ENCODE results near the gene NECAB2.

Gene NECAB2

GRCh38 chr16:83952940-83953795 is 14.9 kb upstream of the NECAB2 start, which contains the start of gene OSGIN1:
Gene OSGIN1 (plus strand): TSS chr16:83953240. CDS start chr16:83957672, 4,432 bp downstream.
- peak; percentile 82 for DNase-seq (ENCODE audit: low spot score)
- Mint-ChIP-seq H3K9me3 (no peaks in the 10 kb centered on the region), H3K4me3 (peak within 1 kb of the TSS; percentile 83), H3K27me3 (ENCODE audit: low read depth) (peaks cover 10% of the 10 kb centered on the region), H3K36me3 (ENCODE audit: low read depth) (no peaks in the 10 kb centered on the region), H3K27ac (peak within 1 kb of the TSS; percentile 67), H3K4me1 (ENCODE audit: low read depth) (peaks cover 15% of the 10 kb centered on the region)

GRCh38 chr16:83953796-83954576 is 14.1 kb upstream of the NECAB2 start:
- H3K4me1 Mint-ChIP-seq (ENCODE audit: low read depth) = peaks cover 15% of the 10 kb centered on the region
- peak overlapping the region; percentile 83 for H3K4me3 Mint-ChIP-seq
- H3K9me3 Mint-ChIP-seq = no peaks in the 10 kb centered on the region
- no peak for DNase-seq (ENCODE audit: low spot score)
- H3K27ac Mint-ChIP-seq = peak overlapping the region; percentile 67
- H3K36me3 Mint-ChIP-seq (ENCODE audit: low read depth) = no peaks in the 10 kb centered on the region
- peaks cover 10% of the 10 kb centered on the region for H3K27me3 Mint-ChIP-seq (ENCODE audit: low read depth)

- no peak for DNase-seq (ENCODE audit: low spot score)
- peak overlapping the region; percentile 83 for H3K4me3 Mint-ChIP-seq
These were observed 13.4 kb upstream of the NECAB2 start for GRCh38 chr16:83954577-83955016.

DNA sequence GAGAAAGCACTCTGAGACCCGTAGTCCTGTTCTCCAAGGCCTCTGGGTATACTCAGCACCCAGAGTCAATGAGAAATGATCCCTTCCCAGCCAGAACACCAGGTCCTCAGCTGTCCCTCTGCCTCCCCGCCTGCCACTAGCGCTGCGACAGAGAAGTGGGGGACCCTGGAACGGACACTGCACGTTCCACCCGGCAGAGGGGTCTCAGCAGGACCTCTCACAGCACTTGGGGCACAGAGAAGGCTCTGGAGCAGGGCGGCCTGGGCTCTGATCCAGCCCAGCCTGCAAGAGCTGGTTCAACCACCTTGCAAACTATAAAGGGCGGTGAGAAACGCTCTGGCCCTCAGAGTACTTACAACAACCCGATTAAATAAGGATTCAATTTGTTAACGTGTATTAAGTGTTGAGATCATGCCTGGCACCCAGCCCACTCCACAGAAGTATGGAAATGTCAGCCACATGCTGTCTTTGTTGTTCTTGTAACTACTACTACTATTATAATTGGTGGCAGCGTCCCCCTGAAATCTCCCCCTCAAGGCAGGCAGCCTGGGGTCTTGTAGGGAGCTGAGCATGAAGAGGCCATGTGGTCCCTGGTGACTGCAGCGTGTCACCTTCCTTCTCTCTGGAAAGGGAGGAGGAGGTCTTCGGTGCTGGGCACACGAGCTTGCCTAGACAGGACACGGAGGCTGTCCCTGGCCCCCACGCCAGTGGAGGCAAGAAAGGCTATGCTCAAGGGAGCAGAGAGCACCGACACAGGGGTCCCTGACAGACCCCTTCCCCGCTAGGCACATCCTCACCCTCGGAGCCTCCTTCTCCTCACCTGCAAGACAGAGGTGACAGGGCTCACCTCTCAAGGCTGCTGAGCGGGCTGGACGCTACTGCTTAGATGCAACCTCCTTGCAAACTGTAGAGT is 12.6 kb upstream of the NECAB2 start:
- no peak for DNase-seq (ENCODE audit: low spot score)
- H3K36me3 Mint-ChIP-seq (ENCODE audit: low read depth) = no peaks in the 10 kb centered on the region

More at GRCh38 chr16:83954577-83955016, 13.4 kb upstream of the NECAB2 start:
- Mint-ChIP-seq H3K27ac (no peak overlapping the region), H3K4me1 (ENCODE audit: low read depth) (peaks cover 15% of the 10 kb centered on the region), H3K9me3 (no peaks in the 10 kb centered on the region), H3K36me3 (ENCODE audit: low read depth) (no peaks in the 10 kb centered on the region), H3K27me3 (ENCODE audit: low read depth) (peaks cover 10% of the 10 kb centered on the region)

DNA sequence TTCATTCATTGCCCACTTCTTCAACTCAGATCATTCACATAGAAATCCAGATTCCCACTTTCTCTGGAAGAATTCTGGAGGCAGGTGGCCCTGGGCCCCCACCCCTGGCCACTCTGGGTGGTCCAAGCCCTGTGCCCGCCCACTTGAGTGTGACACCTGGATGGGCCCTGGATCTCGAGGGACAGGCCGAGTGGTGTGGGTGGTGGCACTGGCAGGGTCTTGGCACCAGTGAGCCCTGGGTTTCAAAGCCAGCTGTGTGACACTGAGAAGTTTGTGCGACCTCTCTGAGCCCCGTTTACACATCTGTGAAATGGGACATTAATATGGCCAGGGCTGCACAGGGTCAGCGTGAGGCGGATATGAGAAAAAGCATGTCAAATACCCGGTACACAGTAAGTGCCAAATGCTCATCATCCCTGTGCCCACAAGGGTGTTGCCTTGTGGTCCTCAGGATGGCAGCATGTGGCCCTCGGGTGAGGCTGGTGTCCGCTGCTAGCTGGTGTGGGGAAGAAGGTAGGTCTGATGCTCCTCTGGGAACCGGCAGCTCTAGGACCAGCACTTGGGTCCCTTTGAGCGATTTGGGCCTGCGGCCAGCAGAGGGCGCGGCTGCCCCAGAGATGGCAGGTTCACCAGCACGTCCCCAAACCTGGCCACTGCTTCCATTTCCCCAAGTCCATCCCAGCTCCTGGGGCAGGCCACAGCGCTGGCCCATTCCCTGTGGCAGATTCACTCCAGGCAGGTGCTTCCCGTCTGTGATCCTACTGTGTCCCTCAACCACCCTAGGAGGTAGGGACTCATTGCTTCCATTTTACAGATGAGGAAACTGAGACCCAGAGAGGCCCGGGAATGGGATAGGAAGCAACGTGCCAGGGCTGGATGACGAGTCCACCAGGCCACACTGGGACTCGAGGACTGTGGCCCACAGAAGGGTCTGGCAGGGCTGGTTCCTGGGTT is 11.4 kb upstream of the NECAB2 start:
- peak; percentile 65 for DNase-seq (ENCODE audit: low spot score)
- Mint-ChIP-seq H3K36me3 (ENCODE audit: low read depth) (no peaks in the 10 kb centered on the region), H3K27ac (no peak overlapping the region), H3K27me3 (ENCODE audit: low read depth) (peaks cover 10% of the 10 kb centered on the region), H3K9me3 (no peaks in the 10 kb centered on the region), H3K4me1 (ENCODE audit: low read depth) (peaks cover 15% of the 10 kb centered on the region), H3K4me3 (no peak overlapping the region)

More for the DNA sequence above, 12.6 kb upstream of the NECAB2 start:
- Mint-ChIP-seq H3K4me3 (no peak overlapping the region), H3K4me1 (ENCODE audit: low read depth) (peaks cover 15% of the 10 kb centered on the region), H3K9me3 (no peaks in the 10 kb centered on the region), H3K27ac (no peak overlapping the region), H3K27me3 (ENCODE audit: low read depth) (peaks cover 10% of the 10 kb centered on the region)

- H3K27ac Mint-ChIP-seq = no peak overlapping the region
- H3K4me3 Mint-ChIP-seq = no peak overlapping the region
- no peaks in the 10 kb centered on the region for H3K9me3 Mint-ChIP-seq
These were observed 10.7 kb upstream of the NECAB2 start for GRCh38 chr16:83957296-83957855.

DNA sequence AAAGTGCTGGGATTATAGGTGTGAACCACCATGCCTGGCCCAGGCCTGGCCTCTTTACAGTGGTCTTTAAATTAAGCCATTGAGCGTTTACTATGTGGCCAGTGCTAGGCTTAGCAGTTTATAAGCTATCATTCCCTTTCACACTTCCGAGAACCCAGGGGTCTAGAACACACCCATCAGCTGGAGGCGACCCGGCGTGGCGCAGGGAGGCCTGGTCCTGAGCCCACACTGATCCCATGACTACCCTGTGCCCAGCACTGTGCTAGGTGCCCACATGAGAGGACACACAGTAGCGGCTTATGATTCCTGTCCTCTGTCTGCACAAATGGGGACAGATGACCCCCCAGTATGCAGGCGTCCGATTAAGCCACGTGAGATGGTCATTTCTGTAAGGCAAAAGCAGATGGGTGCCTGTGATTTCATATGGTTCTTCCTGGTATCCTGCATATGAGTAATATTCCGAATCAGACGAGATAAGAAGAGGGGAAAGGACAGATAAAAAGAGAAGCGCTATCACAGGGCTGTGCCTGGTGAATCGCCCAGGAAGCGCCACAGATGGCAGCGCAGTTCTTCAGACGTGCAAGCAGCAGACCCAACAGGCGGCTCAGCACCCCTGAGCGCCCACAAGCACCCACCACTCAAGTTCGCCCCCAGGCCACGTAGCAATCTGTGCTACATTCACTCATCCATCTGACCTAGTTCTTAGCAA is 9.8 kb upstream of the NECAB2 start:
- Mint-ChIP-seq H3K27ac (no peak overlapping the region), H3K36me3 (ENCODE audit: low read depth) (no peaks in the 10 kb centered on the region), H3K4me3 (no peak overlapping the region), H3K4me1 (ENCODE audit: low read depth) (peaks cover 8% of the 10 kb centered on the region), H3K9me3 (no peaks in the 10 kb centered on the region), H3K27me3 (ENCODE audit: low read depth) (peaks cover 10% of the 10 kb centered on the region)
- no peak for DNase-seq (ENCODE audit: low spot score)

More at GRCh38 chr16:83957296-83957855, 10.7 kb upstream of the NECAB2 start:
- H3K36me3 Mint-ChIP-seq (ENCODE audit: low read depth) = no peaks in the 10 kb centered on the region
- no peak for DNase-seq (ENCODE audit: low spot score)
- peaks cover 10% of the 10 kb centered on the region for H3K27me3 Mint-ChIP-seq (ENCODE audit: low read depth)
- peaks cover 13% of the 10 kb centered on the region for H3K4me1 Mint-ChIP-seq (ENCODE audit: low read depth)

GRCh38 chr16:83958846-83959565 is 9.0 kb upstream of the NECAB2 start:
- no peak overlapping the region for H3K4me3 Mint-ChIP-seq
- peaks cover 8% of the 10 kb centered on the region for H3K27me3 Mint-ChIP-seq (ENCODE audit: low read depth)
- DNase-seq (ENCODE audit: low spot score) = no peak
- H3K4me1 Mint-ChIP-seq (ENCODE audit: low read depth) = peaks cover 7% of the 10 kb centered on the region
- no peak overlapping the region for H3K27ac Mint-ChIP-seq
- H3K36me3 Mint-ChIP-seq (ENCODE audit: low read depth) = no peaks in the 10 kb centered on the region
- no peaks in the 10 kb centered on the region for H3K9me3 Mint-ChIP-seq

DNA sequence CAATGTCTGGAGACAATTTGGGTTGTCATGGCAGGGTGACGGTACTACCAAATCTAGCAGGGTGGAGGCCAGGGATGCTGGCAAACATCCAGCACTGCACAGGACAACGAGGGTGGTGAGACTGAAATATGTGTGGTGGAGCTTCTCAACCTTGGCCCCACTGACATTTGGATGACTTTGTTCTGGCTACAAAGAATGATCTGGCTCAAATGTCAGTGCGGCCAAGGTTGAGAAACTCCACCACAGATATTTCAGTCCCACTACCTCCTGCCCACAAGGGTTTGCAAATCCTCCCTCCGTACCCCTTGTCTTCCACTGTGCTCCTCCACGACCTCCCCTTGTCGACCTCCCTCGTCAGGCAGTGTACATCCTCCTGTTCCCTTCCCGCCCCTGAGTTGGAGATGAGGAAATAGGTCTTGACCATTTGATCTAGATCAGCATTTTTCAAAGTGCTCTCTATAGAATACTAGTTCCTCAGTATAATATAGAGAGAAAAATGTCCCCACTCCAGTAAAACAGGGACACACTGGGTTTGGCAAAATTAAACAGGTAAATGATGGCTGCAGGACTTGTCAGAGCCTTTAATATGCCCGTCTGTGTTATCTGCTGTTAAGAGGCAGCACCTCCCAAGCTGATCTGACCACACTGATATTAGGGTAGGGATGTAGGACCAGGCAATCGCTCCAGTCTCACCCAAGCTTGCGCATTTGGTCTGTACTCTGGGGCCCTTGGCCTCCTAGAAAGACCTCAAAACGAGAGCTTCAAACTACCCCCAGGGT is 8.2 kb upstream of the NECAB2 start:
- Mint-ChIP-seq H3K27ac (no peak overlapping the region), H3K36me3 (ENCODE audit: low read depth) (no peaks in the 10 kb centered on the region), H3K4me1 (ENCODE audit: low read depth) (no peaks in the 10 kb centered on the region), H3K9me3 (no peaks in the 10 kb centered on the region), H3K4me3 (no peak overlapping the region), H3K27me3 (ENCODE audit: low read depth) (no peaks in the 10 kb centered on the region)
- no peak for DNase-seq (ENCODE audit: low spot score)

GRCh38 chr16:83960521-83961249 is 7.4 kb upstream of the NECAB2 start:
- H3K4me3 Mint-ChIP-seq = no peak overlapping the region
- H3K27ac Mint-ChIP-seq = no peak overlapping the region
- no peaks in the 10 kb centered on the region for H3K36me3 Mint-ChIP-seq (ENCODE audit: low read depth)
- no peaks in the 10 kb centered on the region for H3K4me1 Mint-ChIP-seq (ENCODE audit: low read depth)
- H3K9me3 Mint-ChIP-seq = no peaks in the 10 kb centered on the region
- no peaks in the 10 kb centered on the region for H3K27me3 Mint-ChIP-seq (ENCODE audit: low read depth)
- DNase-seq (ENCODE audit: low spot score) = no peak
